ENCODE measurements around the gene MTCH1.
"Not testable (repeated sequence)": the region's sequence is repeated elsewhere in the genome, so short reads cannot be mapped to it uniquely, and the experiment has no call there.

The MTCH1 gene

DNA sequence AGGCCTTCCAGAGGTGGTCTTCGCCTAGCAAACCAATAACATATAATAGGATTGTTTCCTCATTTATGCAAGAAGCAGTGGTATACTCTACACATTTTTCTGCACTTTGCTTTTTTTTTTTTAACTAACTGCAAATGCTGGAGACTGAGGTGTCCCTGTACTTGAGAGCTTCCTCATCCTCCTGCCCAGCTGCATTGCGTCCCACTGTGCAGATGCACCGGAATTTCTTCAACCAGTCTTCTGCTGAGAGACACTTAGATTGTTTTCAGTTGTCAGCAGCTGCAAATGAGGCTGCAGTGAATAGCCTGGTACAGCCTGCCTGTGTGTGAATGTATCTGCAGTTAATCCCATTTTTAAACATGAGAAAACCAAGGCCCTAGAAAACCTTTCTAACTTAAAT is 31.0 kb upstream of the MTCH1 start:
- DNase-seq, result peak; percentile 4

DNA sequence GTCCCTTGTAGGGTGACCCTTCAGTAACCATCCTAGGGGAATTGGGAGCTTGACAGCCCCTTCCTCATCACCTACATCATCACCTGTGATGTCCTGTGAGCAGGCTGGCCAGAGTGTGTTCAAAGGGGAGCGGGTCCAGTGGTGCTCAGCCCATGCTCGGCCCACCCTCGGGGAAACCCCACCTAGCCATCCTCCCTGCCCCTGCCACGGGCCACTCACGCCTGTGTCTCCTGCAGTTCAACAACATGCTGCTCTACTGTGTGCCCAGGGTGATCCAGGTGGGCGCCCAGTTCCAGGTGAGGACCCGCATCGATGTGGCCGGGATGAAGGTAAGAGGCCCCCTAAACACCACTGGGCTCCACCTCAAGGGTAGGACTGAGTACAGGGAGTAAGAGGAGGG is 29.5 kb upstream of the MTCH1 start:
- DNase-seq, result no peak

GRCh38 chr6:37014667-37015066 is 28.7 kb upstream of the MTCH1 start:
- no peak for DNase-seq

GRCh38 chr6:37013516-37014491 is 27.8 kb upstream of the MTCH1 start:
- DNase-seq, result peak; percentile 16

DNA sequence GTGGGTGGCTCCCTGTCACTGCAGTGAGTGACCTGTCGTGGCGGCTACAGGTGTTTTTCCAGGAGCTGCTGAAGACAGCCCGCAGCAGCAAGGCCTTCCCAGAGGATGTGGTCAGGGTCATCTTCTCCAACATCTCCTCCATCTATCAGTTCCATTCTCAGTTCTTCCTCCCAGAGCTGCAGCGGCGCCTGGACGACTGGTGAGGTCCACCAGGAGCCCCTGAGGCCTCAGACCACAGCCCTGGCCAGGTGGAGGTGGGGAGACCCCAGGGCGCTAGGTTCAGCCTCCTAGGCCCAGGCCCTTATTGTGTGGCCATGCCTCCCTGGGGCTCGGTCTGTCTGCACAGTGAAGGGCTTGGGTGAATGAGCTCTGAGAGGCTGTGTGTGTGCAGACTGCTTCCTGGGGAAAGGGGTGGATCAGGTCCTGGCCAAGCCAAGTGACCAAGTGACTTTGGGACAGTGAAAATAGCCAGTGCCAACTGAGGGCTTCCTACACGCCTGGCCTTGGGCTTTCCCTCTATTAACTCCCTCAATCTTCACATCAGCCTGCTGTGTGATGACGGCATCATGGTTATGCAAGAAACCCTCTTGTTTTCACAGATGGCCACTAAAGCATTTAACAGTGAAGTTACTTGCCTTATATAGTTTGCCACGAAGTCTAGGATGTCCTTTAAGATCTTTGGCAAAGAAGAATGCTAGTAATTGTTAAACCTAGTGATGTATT is 25.8 kb upstream of the MTCH1 start:
- no peak for DNase-seq

DNA sequence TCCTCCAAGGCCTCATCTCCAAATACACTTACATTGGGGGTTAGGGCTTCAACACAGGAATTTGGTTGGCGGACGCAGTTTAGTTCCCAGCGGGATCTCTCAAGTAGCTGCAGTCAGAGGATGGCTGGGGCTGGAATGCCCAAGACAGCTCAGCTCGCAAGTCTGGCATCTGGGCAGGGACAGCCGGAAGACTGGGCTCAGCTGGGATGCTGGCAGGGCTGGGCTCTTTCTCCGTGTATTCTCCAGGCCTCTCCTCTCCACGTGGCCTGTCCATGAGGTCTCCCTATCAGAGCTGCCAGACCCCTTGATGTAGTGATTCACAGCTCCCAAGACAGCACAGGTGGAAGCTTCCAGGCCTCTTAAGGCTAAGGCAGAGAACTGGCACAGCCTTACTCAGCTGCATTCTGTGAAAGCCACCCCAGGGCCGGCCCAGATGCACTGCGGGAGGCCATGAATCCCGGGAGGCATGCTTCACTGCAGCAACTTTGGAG is 24.5 kb upstream of the MTCH1 start:
- DNase-seq, result peak; percentile 20

- peak; percentile 5 for DNase-seq
Observed at GRCh38 chr6:37008484-37009465, 22.8 kb upstream of the MTCH1 start.

GRCh38 chr6:37007340-37008043 is 21.5 kb upstream of the MTCH1 start:
- peak; percentile 27 for DNase-seq

- DNase-seq, result peak; percentile 14
Observed at GRCh38 chr6:37006793-37007339, 20.9 kb upstream of the MTCH1 start.

- DNase-seq, result no peak
Observed at GRCh38 chr6:37005827-37006567, 20.0 kb upstream of the MTCH1 start.

- peak; percentile 29 for DNase-seq
Observed at GRCh38 chr6:37005061-37005810, 19.2 kb upstream of the MTCH1 start, which contains the start of gene FGD2. Gene FGD2 (plus strand): TSS chr6:37005655. CDS start chr6:37005818, 163 bp downstream.

DNA sequence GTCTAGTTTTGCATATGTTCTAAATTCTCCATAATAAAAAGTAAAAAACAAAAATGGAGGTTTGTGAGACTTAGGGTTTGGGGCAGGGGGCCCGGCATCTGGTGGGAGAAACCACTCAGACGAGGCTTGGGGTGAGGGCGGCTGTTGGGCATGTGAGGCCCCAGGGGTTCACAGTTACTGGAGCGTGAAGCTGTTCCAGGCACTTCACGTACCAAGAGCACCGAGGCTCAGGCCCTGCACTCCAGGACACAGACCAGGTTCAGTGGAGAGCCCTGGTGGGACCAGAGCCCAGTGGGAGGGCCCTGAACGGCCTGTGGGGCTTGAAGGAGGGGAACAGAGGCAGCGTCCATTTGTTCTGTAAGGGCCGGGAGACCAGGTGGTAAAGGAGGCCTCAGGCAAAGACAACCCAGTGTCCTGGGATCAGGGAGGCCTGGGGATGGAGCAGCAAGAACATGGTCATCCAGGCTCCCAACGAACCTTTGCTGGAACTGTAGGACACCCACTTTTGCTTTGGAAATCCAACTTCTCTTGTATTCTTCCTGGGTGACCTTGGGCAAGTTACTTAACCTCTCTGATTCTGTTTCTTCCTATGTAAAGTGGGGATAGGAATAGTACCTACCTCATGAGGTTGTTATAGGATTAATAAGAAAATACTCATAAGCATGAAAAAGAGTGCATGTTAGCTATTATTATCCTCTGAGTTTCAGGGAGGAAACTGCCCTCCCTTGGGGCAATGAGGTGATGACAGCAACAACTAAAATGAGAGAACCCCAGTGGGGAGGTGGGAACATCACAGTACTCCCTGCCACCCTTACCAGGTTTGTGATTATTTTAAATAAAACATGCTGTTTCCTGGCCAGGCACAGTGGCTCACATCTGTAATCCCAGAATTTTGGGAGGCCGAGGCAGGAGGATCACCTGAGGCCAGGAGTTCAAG is 18.3 kb upstream of the MTCH1 start:
- peak; percentile 15 for DNase-seq

- DNase-seq, result peak; percentile 12
Observed at GRCh38 chr6:36999751-37000125, 13.7 kb upstream of the MTCH1 start.

GRCh38 chr6:36999061-36999750 is 13.2 kb upstream of the MTCH1 start:
- DNase-seq, result peak; percentile 43

GRCh38 chr6:36998723-36999038 is 12.7 kb upstream of the MTCH1 start:
- no peak for DNase-seq

DNA sequence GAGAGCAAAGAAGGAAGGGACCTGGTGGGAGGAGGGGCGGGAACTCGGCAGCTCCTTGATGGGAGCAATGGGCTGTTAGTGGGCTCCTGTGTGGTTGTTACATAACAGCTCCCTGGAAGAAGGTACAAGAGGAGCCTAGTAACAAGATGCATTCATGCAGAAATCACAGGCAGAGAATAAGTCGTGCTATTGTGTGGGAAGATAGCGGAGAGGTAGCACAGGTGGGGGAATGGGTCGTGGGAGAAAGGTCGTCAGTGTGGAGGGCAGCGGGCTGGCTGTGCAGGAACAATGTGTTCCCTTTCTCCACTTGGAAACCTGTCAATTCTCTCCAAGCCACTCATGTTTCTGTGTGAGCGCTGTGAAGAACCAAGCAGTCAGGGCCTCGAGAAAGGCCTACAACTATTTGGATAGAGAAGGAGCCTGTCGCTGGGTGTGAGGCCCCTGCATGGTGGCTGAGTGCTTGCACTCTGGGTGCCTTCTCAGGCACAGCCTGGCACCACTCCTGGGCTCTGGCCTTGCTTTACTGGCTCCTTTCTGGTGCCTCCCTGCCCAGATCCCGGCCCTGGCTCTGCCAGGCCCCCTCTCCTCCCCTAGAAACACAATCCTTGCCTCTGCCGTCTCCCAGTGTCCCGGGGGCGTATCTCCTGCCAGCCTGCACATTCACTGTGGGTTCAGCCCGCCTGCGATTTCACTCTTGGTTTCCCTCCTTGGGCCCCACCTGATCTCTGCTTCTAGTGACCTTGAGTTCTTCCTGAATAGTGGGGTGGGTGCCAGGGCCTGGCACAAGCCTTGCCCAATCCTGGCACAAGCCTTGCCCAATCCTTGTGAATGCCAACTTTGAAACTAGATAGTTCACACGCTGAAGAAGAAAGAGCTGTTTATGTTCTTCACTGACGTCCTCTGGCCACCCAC is 12.1 kb upstream of the MTCH1 start:
- DNase-seq, result peak; percentile 66

- not testable (repeated sequence) for DNase-seq
Observed at GRCh38 chr6:36990401-36990800, 4.4 kb upstream of the MTCH1 start.

Data from left hindlimb (tissue), 1 donor.